Heart right ventricle (tissue), 16 donors: ENCODE results near the gene MAPK6. TPM values are rescaled to one million over a fixed set of nuclear protein-coding genes. Genes with fewer than 3 reads are reported as not detected.

Source experiments
- ATAC-seq, 8 donors: fragments of 200-7000 bp; cut with Tn5 transposase; one replicate each; pipeline ENCODE4 v1.9.1; 2020; ENCODE audit warnings: mild to moderate bottlenecking in 8 of 8, moderate library complexity in 8 of 8, moderate number of reproducible peaks in 1 of 8
- DNase-seq, 2 donors: peaks; one replicate each; pipeline ENCODE4 v3.0.0-alpha.2; 2020
- H3K27ac ChIP-seq, 10 donors: fragments of 200-600 bp; sonication (generic) in 2 of 10; one replicate each; pipeline versions ENCODE4 v1.5.0 to v1.8.0; 2020 to 2022; ENCODE audit warnings: mild to moderate bottlenecking in 3 of 10
- H3K27me3 ChIP-seq, 7 donors: fragments of 200-600 bp; one replicate each; pipeline ENCODE4 v1.8.0; 2021 to 2022; ENCODE audit warnings: mild to moderate bottlenecking in 2 of 7
- H3K36me3 ChIP-seq, 9 donors: fragments of 200-600 bp; sonication (generic) in 1 of 9; one replicate each; pipeline versions ENCODE4 v1.5.0 to v1.8.0; 2020 to 2022; ENCODE audit warnings: mild to moderate bottlenecking in 2 of 9
- H3K4me1 ChIP-seq, 9 donors: fragments of 200-600 bp; sonication (generic) in 1 of 9; one replicate each; pipeline versions ENCODE4 v1.5.0 to v1.8.0; 2020 to 2022; ENCODE audit warnings: mild to moderate bottlenecking in 4 of 9
- H3K4me3 ChIP-seq, 10 donors: fragments of 200-600 bp; sonication (generic) in 2 of 10; one replicate each; pipeline versions ENCODE4 v1.5.0 to v1.8.0; 2020 to 2022; ENCODE audit warnings: mild to moderate bottlenecking in 7 of 10, moderate library complexity in 2 of 10
- H3K9me3 ChIP-seq, 11 donors: fragments of 200-600 bp in 10 of 11; sonication (generic) in 2 of 11; one replicate each; pipeline versions ENCODE4 v1.5.0 to v1.8.0; 2013 to 2022; ENCODE audit warnings: mild to moderate bottlenecking in 2 of 11, control low read depth in 1 of 11, moderate library complexity in 1 of 11
- WGBS, 2 donors: extraction: QIAGEN DNeasy Blood & Tissue Kit; methylation state at CpG; one replicate each; pipeline ENCODE4 v1.1.7; 2013; ENCODE audit warnings: inconsistent platforms in 1 of 2; 5-methylcytosine and 5-hydroxymethylcytosine counted together
- intact Hi-C, 10 donors: fragments of 100-400 bp; cut with DNase I; formaldehyde crosslinking; loops; one replicate each; pipeline versions ENCODE4 v1.11.1 to v1.14.2; 2022
- polyA plus RNA-seq, 2 donors: library from polyadenylated mRNA; stranded (reverse); fragments of 200-250 nt; gene quantifications; one replicate each; pipeline ENCODE4 v1.2.3, GENCODE V29; 2013
- total RNA-seq, 10 donors: library from RNA; stranded (reverse); fragmentation: NEBNext Ultra II Directional in 3 of 10; extraction: Animal tissue kit (Norgen Biotek cat#: 25700) in 3 of 10; gene quantifications; one replicate each; pipeline versions ENCODE4 v1.2.1 to v1.2.4, GENCODE V29; 2021 to 2023
- TF ChIP-seq, protein P1 (sequence below), 9 donors: fragments of 200-600 bp; sonication (generic) in 2 of 9; IDR thresholded peaks; one replicate each; pipeline versions ENCODE4 v1.5.0 to v1.8.0; 2021 to 2022; ENCODE audit warnings: antibody characterized with exemption in 9 of 9, mild to moderate bottlenecking in 5 of 9, moderate library complexity in 1 of 9
- donor health status: Arrhythmogenic right ventricular cardiomyopathy.
- donor health status: ischemic (EF 13 %, LVEDD 7.1; RV severe dilation, severe dysfunction).
- donor health status: healthy with polysubstance abuse.
- donor health status: DM: no; HTN: yes; CAD: no.
- donor health status: DM: no; HTN: no; CAD: no.
- donor health status: ischemic (EF 25% LVEDD 6.9; RV normal size, moderate dysfunction).
- donor health status: ischemic (EF 25% LVEDD 5.7; RV mildly dilated, moderate dysfunction).
- donor health status: healthy.
- donor health status: DM: yes; HTN: yes; CAD: no.
- donor health status: Ischemic cardiomyopathy.
- donor health status: ischemic (EF 35%, LVEDD 5.7; RV mildly dilated, moderate dysfunction).
- donor health status: nonischemic (EF 11% LVEDD 7.7; RV severe dilation, severe dysfunction).
- donor health status: DM: yes; HTN: yes; CAD: no.
- donor health status: PGD.
- donor health status: ischemic (EF 29% LVEDD 5.4; RV normal size, mild dysfunction).
- donor health status: nonischemic (EF 23%, LVEDD 6.1; RV moderate dilation, normal function).

MAPK6 gene
- total and polyA plus RNA-seq, 12 donors, result 4.2 to 21.8 (median 17.9) TPM

GRCh38 chr15:52021892-52022540 lies 3.0 kb downstream of the MAPK6 start:
- intact Hi-C loops, result loop anchor here in 3 of 10 donors (1.0 to 5.0 kb wide), 3 partner anchors 29 to 50 kb away; partner anchors contain the start of gene LEO1 (in 1 of the 3)
- no peaks in the 10 kb centered on the region for H3K27me3 ChIP-seq
- DNase-seq (no peak), ATAC-seq (no peak)
- H3K27ac ChIP-seq, result peak overlapping the region in 6 of 10 donors; percentile 7 to 97 (median 95)
- TF ChIP-seq, protein P1, sequence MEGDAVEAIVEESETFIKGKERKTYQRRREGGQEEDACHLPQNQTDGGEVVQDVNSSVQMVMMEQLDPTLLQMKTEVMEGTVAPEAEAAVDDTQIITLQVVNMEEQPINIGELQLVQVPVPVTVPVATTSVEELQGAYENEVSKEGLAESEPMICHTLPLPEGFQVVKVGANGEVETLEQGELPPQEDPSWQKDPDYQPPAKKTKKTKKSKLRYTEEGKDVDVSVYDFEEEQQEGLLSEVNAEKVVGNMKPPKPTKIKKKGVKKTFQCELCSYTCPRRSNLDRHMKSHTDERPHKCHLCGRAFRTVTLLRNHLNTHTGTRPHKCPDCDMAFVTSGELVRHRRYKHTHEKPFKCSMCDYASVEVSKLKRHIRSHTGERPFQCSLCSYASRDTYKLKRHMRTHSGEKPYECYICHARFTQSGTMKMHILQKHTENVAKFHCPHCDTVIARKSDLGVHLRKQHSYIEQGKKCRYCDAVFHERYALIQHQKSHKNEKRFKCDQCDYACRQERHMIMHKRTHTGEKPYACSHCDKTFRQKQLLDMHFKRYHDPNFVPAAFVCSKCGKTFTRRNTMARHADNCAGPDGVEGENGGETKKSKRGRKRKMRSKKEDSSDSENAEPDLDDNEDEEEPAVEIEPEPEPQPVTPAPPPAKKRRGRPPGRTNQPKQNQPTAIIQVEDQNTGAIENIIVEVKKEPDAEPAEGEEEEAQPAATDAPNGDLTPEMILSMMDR (IDR thresholded peaks at IDR 0.05), result no peak
- H3K36me3 ChIP-seq, result no peaks in the 10 kb centered on the region
- no peaks in the 10 kb centered on the region for H3K9me3 ChIP-seq
- peaks cover 0 to 51% (median 37%) of the 10 kb centered on the region in 9 donors for H3K4me1 ChIP-seq
- peak overlapping the region in 3 of 10 donors; percentile 2 to 83 (median 82) for H3K4me3 ChIP-seq
- 71 to 80% methylated on average over 10 of the region's 10 CpGs for WGBS, 2 donors

DNA sequence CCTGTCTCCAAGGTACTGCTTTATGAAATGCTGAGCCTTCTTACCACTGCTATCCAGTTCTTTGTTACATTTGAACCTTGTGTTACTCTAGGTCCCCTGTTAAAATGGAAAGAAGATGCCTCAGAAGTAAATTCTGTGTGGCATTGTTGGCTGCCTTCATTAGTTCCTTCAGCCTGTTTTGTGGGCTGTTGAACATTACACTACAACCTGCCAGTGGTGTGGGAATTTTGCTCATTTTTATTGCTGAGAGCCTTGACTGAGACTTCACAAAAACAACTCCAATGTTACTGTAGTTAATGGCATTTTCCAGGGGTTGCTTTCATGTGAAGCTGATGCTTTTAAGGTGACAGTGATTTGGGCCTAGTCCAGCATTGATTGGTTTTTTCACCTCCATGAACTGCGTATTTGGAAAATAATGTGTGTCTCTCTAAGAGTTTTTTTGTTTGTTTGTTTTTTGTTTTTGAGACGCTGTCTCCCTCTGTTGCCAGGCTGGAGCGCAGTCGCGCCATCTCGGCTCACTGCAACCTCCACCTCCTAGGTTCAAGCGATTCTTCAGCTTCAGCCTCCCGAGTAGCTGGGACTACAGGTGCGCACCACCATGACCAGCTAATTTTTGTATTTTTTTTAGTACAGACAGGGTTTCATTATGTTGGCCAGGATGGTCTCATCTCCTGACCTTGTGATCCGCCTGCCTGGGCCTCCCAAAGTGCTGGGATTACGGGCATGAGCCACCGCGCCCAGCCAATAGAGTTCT lies 4.3 kb downstream of the MAPK6 start:
- intact Hi-C loops, result loop anchor here in 2 of 10 donors (5.0 kb wide), 2 partner anchors 41 to 51 kb away; partner anchors contain the start of gene LEO1 (in 1 of the 2)
- Histone ChIP-seq H3K36me3 (peaks cover 0 to 5% (median 0%) of the 10 kb centered on the region in 9 donors), H3K27me3 (no peaks in the 10 kb centered on the region), H3K27ac (no peak overlapping the region), H3K4me1 (peaks cover 0 to 50% (median 36%) of the 10 kb centered on the region in 9 donors), H3K4me3 (no peak overlapping the region), H3K9me3 (no peaks in the 10 kb centered on the region)
- 97% methylated on average over 13 of the region's 13 CpGs for WGBS, 2 donors
- TF ChIP-seq, protein P1 (IDR thresholded peaks at IDR 0.05), result no peak
- DNase-seq, result no peak
- ATAC-seq, result no peak

DNA sequence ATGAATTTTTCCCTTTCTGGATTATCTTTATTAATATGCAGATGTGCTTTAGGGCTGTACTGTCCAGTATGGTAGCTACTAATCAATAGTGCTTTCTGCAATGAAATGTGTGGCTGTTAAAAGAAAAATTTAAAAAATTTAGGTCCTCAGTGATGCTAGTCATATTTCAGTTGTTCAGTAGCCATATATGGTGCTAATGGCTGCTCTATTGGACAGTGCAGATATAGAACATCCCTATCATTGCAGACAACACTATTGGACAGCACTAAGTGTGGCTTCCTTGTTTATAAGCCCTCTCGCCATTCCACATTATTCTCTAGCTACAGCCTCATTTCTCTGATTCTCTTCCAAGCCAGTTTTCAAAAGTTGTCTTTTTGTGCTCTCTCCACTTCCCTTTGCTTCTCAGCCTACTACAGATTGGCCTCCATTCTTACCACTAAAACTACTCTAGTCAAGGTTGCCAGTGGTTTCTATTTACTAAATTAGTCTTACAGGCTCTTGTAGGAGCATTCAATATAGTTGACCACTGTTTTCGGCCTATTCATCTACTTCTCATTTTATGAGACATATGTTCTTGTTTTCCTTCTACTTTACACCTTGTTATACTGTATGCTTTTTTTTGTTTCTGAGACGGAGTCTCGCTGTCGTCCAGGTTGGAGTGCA lies 9.5 kb downstream of the MAPK6 start:
- intact Hi-C loops, result no loop called here
- Histone ChIP-seq H3K4me3 (no peak overlapping the region), H3K36me3 (peaks cover 0 to 20% (median 0%) of the 10 kb centered on the region in 9 donors), H3K9me3 (peaks cover 0 to 9% (median 3%) of the 10 kb centered on the region in 11 donors), H3K27ac (no peak overlapping the region), H3K4me1 (peaks cover 0 to 29% (median 6%) of the 10 kb centered on the region in 9 donors), H3K27me3 (no peaks in the 10 kb centered on the region)
- TF ChIP-seq, protein P1 (IDR thresholded peaks at IDR 0.05), result no peak
- no peak for DNase-seq
- 95 to 98% methylated on average over 5 of the region's 5 CpGs for WGBS, 2 donors
- ATAC-seq, result no peak

DNA sequence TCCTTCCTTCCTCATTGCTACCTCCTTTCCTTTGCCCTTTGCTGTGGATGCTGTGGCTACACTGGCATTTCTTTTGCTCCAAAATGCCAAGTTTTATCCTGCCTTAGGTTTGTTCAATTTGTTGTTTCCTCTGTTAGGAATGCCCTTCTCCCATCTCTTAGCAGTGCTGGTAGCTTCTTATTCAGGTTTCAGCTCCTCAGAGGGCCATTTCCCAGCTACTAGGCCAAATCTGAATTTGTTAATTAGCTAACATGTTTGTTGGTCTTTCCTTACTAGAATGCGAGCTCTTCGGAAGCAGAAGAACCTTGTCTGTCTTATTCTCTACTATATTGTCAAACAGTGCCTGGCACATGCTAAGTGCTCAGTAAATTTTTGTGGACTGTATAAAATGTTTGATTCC lies 11.0 kb downstream of the MAPK6 start:
- 85 to 89% methylated on average over 2 of the region's 2 CpGs for WGBS, 2 donors
- Histone ChIP-seq H3K4me1 (peaks cover 0 to 26% (median 6%) of the 10 kb centered on the region in 9 donors), H3K27me3 (no peaks in the 10 kb centered on the region), H3K9me3 (peaks cover 0 to 20% (median 6%) of the 10 kb centered on the region in 11 donors), H3K4me3 (no peak overlapping the region), H3K27ac (no peak overlapping the region), H3K36me3 (peaks cover 0 to 28% (median 0%) of the 10 kb centered on the region in 9 donors)
- intact Hi-C loops, result no loop called here
- TF ChIP-seq, protein P1 (IDR thresholded peaks at IDR 0.05), result no peak
- ATAC-seq, result no peak
- no peak for DNase-seq
